OCI-LY3 (cell line): ENCODE measurements around the gene ZNF808.
"Not testable (repeated sequence)": the region's sequence is repeated elsewhere in the genome, so short reads cannot be mapped to it uniquely, and the experiment has no call there.

Experiments used
- H2AFZ ChIP-seq: fragments of 200-600, 300-600 bp; shearing (Covaris generic); 2 replicates; pipeline ENCODE4 v1.6.0; 2014; ENCODE audit warnings: antibody characterized with exemption, low read depth, low read length
- H3K27ac ChIP-seq: fragments of 200-600, 300-600 bp; sonication (generic); 2 replicates; pipeline ENCODE4 v1.5.1; 2014; ENCODE audit warnings: mild to moderate bottlenecking, low read length, moderate library complexity, mixed read lengths
- H3K27me3 ChIP-seq: fragments of 200-600, 300-600 bp; sonication (generic); 2 replicates; pipeline ENCODE4 v1.6.1; 2014; ENCODE audit warnings: low read depth, low read length, mixed read lengths
- H3K36me3 ChIP-seq: fragments of 200-600, 300-600 bp; sonication (generic); replicated peaks from 2 replicates; pipeline ENCODE3; 2014; ENCODE audit warnings: low read depth, low read length, mixed read lengths
- H3K4me1 ChIP-seq: fragments of 300-600, 200-600 bp; sonication (generic); 2 replicates; pipeline ENCODE4 v1.6.1; 2014; ENCODE audit warnings: low read length, mixed read lengths
- H3K4me2 ChIP-seq: fragments of 200-600, 300-600 bp; sonication (generic); 2 replicates; pipeline ENCODE4 v1.6.1; 2014; ENCODE audit warnings: low read length, mixed read lengths
- H3K4me3 ChIP-seq: fragments of 300-600, 200-600 bp; sonication (generic); 2 replicates; pipeline ENCODE4 v1.5.1; 2014; ENCODE audit warnings: antibody characterized with exemption, mild to moderate bottlenecking, low read length, moderate library complexity
- H3K79me2 ChIP-seq: fragments of 300-600, 200-600 bp; shearing (Covaris generic); 2 replicates; pipeline ENCODE4 v1.6.1; 2014; ENCODE audit warnings: mild to moderate bottlenecking, low read length, mixed read lengths
- H3K9ac ChIP-seq: fragments of 300-600, 200-600 bp; shearing (Covaris generic); 2 replicates; pipeline ENCODE4 v1.6.0; 2014; ENCODE audit warnings: mild to moderate bottlenecking, low read length, moderate library complexity
- H3K9me3 ChIP-seq: fragments of 200-600, 300-600 bp; shearing (Covaris generic); 2 replicates; pipeline ENCODE4 v1.6.1; 2014; ENCODE audit warnings: low read length, mixed read lengths; ENCODE audit not compliant: insufficient read depth
- H4K20me1 ChIP-seq: fragments of 200-600, 300-600 bp; sonication (generic); 2 replicates; pipeline ENCODE4 v1.6.1; 2016; ENCODE audit warnings: low read length, mixed read lengths; ENCODE audit not compliant: insufficient read depth
- EZH2phosphoT487 ChIP-seq: fragments of 200-600 bp; shearing (Covaris generic); IDR thresholded peaks from 2 replicates; pipeline ENCODE4 v1.6.1; 2018; ENCODE audit warnings: antibody characterized with exemption, mixed run types, low read depth
- TF ChIP-seq, protein P1 (sequence below): fragments of 200-600, 300-600 bp; sonication (generic); IDR thresholded peaks from 2 replicates; pipeline ENCODE4 v1.5.1; 2014; ENCODE audit warnings: antibody characterized with exemption, low read length, low read depth

Gene ZNF808

DNA sequence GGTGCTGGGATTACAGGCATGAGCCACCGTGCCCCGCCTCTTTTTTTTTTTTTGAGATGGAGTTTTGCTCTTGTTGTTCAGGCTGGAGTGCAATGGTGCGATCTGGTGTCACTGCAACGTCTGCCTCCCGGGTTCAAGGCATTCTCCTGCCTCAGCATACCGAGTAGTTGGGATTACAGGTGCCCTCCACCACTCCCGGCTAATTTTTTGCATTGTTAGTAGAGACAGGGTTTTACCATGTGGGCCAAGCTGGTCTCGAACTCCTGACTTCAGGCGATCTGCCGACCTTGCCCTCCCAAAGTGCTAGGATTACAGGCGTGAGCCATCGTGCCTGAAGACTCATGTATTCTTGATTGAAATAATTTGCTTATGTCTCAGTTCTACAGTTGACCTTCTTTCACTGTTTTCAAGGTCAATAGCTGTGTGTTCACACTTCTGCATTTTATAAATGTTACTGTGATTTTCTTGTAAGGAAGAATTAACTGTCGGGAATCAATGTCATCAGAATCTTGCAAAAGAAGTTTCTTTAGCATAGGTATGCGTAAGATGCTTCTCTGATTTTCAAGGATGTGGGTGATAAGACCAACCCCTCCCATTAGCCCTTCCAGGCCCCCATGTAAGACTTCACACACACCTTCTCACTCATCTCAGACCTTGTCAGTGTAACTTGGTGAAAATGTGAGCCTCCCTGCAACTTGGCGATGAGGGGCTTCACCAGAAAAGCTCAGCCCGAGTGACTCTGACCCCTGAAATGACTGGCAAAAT is 29.9 kb downstream of the ZNF808 start:
- Histone ChIP-seq H3K4me3 (no peak overlapping the region), H3K9ac (no peak overlapping the region), H3K27ac (no peak overlapping the region), H3K79me2 (no peaks in the 10 kb centered on the region), H2AFZ (no peak overlapping the region), H3K4me1 (no peaks in the 10 kb centered on the region), H3K4me2 (no peak overlapping the region), H3K27me3 (no peaks in the 10 kb centered on the region), H4K20me1 (no peaks in the 10 kb centered on the region), H3K36me3 (peaks cover 31% of the 10 kb centered on the region), H3K9me3 (peaks cover 32% of the 10 kb centered on the region)
- TF ChIP-seq, protein P1, sequence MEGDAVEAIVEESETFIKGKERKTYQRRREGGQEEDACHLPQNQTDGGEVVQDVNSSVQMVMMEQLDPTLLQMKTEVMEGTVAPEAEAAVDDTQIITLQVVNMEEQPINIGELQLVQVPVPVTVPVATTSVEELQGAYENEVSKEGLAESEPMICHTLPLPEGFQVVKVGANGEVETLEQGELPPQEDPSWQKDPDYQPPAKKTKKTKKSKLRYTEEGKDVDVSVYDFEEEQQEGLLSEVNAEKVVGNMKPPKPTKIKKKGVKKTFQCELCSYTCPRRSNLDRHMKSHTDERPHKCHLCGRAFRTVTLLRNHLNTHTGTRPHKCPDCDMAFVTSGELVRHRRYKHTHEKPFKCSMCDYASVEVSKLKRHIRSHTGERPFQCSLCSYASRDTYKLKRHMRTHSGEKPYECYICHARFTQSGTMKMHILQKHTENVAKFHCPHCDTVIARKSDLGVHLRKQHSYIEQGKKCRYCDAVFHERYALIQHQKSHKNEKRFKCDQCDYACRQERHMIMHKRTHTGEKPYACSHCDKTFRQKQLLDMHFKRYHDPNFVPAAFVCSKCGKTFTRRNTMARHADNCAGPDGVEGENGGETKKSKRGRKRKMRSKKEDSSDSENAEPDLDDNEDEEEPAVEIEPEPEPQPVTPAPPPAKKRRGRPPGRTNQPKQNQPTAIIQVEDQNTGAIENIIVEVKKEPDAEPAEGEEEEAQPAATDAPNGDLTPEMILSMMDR: no peak
- no peak for TF ChIP-seq EZH2phosphoT487

DNA sequence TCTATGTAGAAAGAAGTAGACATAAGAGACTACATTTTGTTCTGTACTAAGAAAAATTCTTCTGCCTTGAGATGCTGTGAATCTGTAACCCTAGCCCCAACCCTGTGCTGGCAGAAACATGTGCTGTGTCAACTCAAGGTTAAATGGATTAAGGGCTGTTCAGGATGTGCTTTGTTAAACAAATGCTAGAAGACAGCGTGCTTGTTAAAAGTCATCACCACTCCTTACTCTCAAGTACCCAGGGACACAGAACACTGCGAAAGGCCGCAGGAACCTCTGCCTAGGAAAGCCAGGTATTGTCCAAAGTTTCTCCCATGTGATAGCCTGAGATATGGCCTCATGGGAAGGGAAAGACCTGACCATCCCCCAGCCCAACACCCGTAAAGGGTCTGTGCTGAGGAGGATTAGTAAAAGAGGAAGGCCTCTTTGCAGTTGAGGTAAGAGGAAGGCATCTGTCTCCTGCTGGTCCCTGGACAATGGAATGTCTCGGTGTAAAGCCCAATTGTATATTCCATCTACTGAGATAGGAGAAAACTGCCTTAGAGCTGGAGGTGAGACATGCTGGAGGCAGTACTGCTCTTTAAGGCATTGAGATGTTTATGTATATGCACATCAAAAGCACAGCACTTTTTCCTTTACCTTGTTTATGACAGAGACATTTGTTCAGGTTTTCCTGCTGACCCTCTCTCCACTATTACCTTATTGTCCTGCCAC is 31.4 kb downstream of the ZNF808 start:
- not testable (repeated sequence) for H4K20me1 ChIP-seq, H3K9ac ChIP-seq, H3K79me2 ChIP-seq, H3K4me1 ChIP-seq, H3K27ac ChIP-seq, H3K4me3 ChIP-seq, H3K27me3 ChIP-seq, H3K4me2 ChIP-seq, H2AFZ ChIP-seq
- Histone ChIP-seq H3K9me3 (peaks cover 24% of the 10 kb centered on the region), H3K36me3 (peaks cover 33% of the 10 kb centered on the region)

DNA sequence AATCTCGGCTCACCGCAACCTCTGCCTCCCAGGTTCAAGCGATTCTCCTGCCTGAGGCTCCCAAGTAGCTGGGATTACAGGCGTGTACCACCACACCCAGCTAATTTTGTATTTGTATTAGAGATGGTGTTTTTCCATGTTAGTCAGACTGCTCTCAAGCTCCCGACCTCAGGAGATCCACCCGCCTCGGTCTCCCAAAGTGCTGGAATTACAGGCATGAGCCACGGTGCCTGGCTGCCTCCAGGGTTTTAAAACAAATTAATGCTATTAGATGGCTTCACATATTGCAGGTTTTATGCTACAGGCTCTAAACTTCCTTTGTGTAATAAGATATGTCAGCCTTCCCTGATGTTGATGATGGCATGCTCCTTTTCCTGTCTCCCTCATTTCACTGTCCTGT is 34.1 kb downstream of the ZNF808 start:
- not testable (repeated sequence) for H3K79me2 ChIP-seq, H3K4me3 ChIP-seq, H3K4me2 ChIP-seq, H3K27me3 ChIP-seq, H3K9me3 ChIP-seq, H3K4me1 ChIP-seq, H3K27ac ChIP-seq, H2AFZ ChIP-seq, H3K9ac ChIP-seq, H4K20me1 ChIP-seq
- H3K36me3 ChIP-seq: peaks cover 22% of the 10 kb centered on the region

DNA sequence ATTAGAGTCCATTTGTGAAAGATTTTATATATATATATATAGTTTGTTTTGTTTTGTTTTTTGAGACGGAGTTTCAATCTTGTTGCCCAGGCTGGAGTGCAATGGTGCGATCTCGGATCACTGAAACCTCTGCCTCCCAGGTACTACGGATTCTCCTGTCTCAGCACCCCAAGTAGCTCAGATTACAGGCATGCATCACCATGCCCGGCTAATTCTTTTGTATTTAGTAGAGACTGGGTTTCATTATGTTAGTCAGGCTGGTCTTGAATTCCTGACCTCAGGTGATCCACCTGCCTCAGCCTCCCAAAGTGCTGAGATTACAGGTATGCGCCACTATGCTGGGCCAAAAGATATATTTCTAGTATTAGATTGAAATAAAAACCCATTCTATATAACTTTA is 38.7 kb downstream of the ZNF808 start:
- Histone ChIP-seq H2AFZ (no peak overlapping the region), H3K27me3 (no peaks in the 10 kb centered on the region), H3K4me3 (no peak overlapping the region), H3K9ac (no peak overlapping the region), H3K27ac (no peak overlapping the region), H3K4me1 (no peaks in the 10 kb centered on the region), H3K4me2 (no peak overlapping the region), H3K79me2 (no peaks in the 10 kb centered on the region), H3K9me3 (0 out of 2 replicates have a peak, but pooled peaks cover 14% of the 10 kb centered on the region), H4K20me1 (no peaks in the 10 kb centered on the region), H3K36me3 (peaks cover 14% of the 10 kb centered on the region)
- TF ChIP-seq EZH2phosphoT487: no peak
- TF ChIP-seq, protein P1: no peak

DNA sequence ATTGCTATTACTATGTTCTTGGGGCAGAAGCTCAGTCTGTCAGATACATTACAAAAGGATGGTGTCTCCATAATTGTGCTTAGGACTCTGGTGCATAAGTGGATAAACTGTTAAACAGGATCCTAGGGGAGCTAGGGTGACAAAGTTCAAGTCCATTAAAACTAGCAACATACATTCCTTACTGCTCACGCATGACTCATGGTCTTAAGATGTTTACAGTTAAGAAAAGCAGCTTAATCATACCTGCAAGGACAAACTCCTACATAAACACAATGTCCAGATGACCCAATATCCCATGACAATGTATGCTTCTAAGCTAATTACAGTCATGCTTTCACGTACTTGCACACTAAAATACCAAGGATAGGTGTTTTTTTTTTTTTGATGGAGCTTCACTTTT is 39.1 kb downstream of the ZNF808 start:
- Histone ChIP-seq H3K4me2 (no peak overlapping the region), H3K36me3 (peaks cover 14% of the 10 kb centered on the region), H3K79me2 (no peaks in the 10 kb centered on the region), H3K9me3 (0 out of 2 replicates have a peak, but pooled peaks cover 13% of the 10 kb centered on the region), H2AFZ (no peak overlapping the region), H3K27ac (no peak overlapping the region), H3K4me3 (no peak overlapping the region), H3K9ac (no peak overlapping the region), H3K27me3 (no peaks in the 10 kb centered on the region), H3K4me1 (no peaks in the 10 kb centered on the region), H4K20me1 (no peaks in the 10 kb centered on the region)
- TF ChIP-seq, protein P1: no peak
- TF ChIP-seq EZH2phosphoT487: no peak
